ENCODE results near the gene GRPEL2.

The GRPEL2 gene, protein sequence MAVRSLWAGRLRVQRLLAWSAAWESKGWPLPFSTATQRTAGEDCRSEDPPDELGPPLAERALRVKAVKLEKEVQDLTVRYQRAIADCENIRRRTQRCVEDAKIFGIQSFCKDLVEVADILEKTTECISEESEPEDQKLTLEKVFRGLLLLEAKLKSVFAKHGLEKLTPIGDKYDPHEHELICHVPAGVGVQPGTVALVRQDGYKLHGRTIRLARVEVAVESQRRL

DNA sequence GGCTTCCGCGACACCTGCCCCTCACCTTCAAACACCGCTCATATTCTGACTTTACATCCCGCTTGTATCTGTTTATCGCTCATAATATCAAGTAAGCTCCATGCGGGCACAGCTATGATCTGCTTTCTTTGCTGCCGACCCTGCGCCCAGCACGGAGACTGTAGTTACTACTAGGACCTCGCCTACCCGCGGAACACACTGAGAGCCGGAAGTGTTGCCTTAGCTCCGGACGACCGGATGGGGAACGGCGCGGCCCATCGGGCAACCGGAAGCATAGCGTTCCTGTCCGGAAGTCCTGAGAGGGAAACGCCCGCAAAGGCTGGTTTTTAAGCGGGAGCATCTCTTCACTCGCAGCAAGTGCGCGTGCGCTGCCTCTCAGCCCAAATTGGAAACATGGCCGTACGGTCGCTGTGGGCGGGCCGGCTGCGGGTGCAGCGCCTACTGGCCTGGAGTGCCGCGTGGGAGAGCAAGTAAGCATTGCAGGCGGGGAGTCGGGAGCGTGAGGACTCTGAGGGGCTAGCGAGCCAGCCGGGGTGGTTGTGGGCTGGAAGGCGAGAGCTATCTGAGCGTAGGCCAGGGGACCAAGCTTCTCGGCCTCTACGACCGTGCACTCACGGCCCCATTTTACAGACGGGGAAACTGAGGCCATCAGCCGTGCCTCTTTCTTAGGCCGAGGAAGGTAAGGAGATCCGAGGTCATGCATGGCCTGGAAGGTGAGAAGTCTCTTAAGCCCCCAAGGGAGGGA is at the start of gene GRPEL2:
GRPEL2 (plus strand) TSS at position 353 of the 745 bp plus-strand sequence; CDS start at position 394, 41 bp downstream.
- peak; percentile 73 to 86 for DNase-seq (ENCODE audit: low read depth in 1 of 2, low spot score in 1 of 2)

- DNase-seq (ENCODE audit: low read depth in 1 of 2, low spot score in 1 of 2) = no peak
These were observed 47.8 kb upstream of the GRPEL2 start for GRCh38 chr5:149297340-149298025.

- no peak for DNase-seq (ENCODE audit: low read depth in 1 of 2, low spot score in 1 of 2)
These were observed 47.1 kb upstream of the GRPEL2 start for GRCh38 chr5:149298163-149298562.

GRCh38 chr5:149298842-149299404 is 46.4 kb upstream of the GRPEL2 start:
- no peak for DNase-seq (ENCODE audit: low read depth in 1 of 2, low spot score in 1 of 2)

DNA sequence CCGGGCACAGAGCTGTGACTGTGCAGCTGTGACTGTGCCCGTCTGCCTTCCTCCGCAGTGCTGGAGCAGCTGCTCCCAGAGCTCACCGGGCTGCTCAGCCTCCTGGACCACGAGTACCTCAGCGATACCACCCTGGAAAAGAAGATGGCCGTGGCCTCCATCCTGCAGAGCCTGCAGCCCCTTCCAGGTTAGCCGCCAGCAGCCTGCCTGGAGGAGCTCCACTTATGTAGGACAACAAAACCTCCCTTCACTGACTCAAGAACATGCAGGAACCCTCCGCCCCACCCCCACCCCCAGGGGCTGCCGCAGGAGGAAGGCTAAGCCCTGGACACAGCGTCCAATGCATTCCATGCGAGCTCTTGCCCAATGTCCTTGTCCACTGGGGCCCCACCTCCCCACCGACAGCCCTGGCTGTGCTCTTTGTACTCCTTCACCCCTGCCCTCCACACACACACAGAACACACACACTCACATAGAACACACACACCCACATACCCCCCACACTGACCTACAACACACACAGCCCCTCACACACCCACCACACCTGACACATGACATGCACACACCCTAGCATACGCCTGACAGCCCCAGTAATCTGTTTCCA is 45.7 kb upstream of the GRPEL2 start:
- DNase-seq (ENCODE audit: low read depth in 1 of 2, low spot score in 1 of 2) = no peak

GRCh38 chr5:149300441-149300840 is 44.9 kb upstream of the GRPEL2 start:
- DNase-seq (ENCODE audit: low read depth in 1 of 2, low spot score in 1 of 2) = no peak

- DNase-seq (ENCODE audit: low read depth in 1 of 2, low spot score in 1 of 2) = no peak
These were observed 44.1 kb upstream of the GRPEL2 start for GRCh38 chr5:149301049-149301743.

DNA sequence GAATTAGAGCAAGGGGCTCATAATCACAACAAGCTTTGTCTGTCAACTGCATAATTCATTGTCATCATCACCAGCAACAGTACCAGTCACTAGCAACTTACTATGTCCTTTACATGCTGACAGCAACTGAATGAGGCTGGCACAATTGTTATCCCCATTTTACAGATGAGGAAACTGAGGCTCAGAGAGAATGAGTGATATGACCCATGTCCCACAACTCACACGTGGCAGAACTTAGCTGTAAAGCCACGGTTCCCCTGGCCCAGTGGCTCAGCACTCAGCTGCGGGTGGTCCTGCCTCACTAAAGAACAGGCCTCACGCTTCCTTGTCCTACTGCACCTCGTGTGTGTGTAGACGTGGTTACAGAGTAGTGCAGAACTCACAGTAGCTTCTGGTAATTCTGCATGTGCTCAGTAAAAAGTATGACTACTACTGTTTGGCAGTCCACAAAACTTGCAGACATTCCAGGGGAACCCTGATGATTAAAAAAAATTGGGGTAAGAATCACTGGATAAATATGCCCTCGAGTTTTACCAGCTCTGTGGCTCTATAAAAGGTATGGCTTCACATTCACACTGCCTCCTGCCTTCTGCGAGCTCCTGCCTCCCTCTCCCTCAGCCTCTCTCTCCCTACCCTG is 43.4 kb upstream of the GRPEL2 start:
- no peak for DNase-seq (ENCODE audit: low read depth in 1 of 2, low spot score in 1 of 2)

- no peak for DNase-seq (ENCODE audit: low read depth in 1 of 2, low spot score in 1 of 2)
These were observed 42.7 kb upstream of the GRPEL2 start for GRCh38 chr5:149302641-149303040.

DNA sequence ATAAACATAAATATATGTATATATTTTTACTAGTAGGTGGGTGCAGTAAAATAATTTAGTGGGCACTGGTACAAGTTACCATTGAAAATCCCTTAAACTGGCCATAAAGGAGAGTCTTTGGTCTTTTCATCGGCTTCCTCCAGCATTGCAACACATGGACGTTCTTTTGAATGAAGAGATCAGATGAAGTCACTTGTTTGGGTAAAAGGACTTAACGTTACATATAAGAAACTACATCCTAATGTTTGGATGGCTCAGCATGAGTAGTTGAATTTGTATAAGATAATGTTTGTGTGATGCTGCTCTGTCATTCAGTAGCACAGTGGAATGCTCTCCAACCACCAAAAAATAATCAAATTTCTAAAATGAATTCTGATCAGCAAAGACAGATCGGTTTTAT is 42.1 kb upstream of the GRPEL2 start:
- no peak for DNase-seq (ENCODE audit: low read depth in 1 of 2, low spot score in 1 of 2)

DNA sequence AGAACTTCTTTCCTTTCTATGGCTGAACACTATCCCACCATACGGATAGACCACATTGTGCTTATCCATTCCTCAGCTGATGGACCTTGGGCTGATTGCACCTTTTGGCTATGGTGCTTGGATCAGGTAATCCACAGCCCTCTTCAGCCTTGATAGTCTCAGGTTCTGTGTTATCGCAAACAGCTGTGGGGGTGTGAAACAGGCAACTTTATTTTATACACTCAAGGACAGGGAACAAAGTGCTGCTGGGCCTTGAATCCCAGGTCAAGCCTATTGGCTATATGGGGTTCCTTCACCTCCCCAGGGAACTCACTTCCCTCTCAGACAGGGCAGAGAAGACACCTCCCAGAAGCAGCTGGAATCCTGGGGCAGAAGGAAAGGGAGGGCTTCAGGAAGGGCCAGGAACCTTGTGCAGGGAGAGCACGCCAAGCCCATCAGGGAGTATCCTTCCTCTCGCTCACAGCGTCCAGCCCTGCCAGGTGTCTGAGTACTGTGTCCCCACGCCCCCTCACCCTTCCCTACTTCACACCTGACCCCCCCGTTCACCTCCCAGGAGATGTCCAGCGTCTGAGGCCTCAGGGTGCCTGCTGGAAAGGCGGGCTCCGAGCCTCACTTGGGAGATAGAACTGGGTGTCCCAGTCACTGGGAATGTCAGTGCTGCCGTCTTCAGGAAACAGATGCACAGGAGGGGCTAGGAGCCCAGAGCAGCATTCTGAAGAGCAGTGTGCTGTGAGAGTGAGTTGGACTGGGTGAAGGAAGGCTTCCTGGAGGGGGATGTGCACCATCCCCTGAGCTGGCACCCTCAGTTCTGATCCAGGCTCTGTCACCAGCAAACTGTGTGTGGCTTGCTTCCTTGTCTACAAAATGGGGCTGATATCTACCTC is 40.9 kb upstream of the GRPEL2 start:
- DNase-seq (ENCODE audit: low read depth in 1 of 2, low spot score in 1 of 2) = no peak

GRCh38 chr5:149309354-149309753 is 35.9 kb upstream of the GRPEL2 start:
- no peak for DNase-seq (ENCODE audit: low read depth in 1 of 2, low spot score in 1 of 2)

DNA sequence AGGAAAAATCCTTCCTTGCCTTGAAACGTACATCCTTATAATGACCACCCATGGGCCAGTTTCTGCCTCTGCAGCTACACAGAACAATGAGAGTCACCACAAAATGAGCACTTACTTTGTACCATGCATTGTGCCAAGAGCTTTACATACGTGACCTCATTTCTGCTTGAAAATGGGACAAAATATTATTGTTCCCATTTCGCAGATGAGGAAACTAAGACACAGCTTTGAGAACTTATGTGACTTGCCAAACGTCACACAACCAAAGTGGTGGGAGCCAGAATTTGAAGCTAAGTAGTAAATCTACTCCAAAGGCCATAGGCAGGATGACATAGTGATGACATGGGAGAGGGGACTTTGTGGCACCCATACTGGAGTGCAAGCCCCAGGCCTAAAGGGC is 34.8 kb upstream of the GRPEL2 start:
- no peak for DNase-seq (ENCODE audit: low read depth in 1 of 2, low spot score in 1 of 2)

- DNase-seq (ENCODE audit: low read depth in 1 of 2, low spot score in 1 of 2) = no peak
These were observed 34.2 kb upstream of the GRPEL2 start for GRCh38 chr5:149310947-149311658.

DNA sequence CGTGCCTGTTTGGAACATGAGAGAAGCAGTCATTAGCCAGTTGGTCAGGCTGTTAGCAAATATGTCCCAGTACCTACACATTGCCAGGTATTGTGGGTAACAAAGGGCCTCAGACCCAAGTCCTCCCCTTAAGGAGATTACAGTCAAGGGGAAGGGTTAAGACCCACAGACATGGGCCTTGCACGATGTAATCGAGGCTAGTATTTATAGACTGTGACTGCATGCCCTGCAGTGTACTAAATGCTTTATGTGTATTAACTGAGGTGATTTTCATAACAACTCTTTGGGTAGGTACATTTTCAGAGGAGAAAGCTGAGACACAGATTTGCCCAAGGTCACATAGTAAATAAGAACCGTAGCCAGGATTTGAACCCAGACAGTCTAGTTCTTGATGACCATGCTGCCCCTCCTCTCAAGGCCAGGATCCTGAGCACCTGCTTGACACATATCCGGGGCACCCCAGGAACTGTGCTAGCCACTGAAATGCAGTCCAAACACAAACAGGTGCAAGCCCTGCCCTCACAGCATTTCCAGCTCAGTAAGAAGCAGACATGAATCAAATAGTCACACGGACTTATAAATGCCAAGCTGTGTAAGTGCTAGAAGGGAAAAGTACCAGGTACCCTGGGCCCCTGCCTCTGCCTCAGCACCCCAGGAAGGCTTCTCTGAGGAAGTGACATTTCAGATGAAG is 32.0 kb upstream of the GRPEL2 start:
- no peak for DNase-seq (ENCODE audit: low read depth in 1 of 2, low spot score in 1 of 2)

DNA sequence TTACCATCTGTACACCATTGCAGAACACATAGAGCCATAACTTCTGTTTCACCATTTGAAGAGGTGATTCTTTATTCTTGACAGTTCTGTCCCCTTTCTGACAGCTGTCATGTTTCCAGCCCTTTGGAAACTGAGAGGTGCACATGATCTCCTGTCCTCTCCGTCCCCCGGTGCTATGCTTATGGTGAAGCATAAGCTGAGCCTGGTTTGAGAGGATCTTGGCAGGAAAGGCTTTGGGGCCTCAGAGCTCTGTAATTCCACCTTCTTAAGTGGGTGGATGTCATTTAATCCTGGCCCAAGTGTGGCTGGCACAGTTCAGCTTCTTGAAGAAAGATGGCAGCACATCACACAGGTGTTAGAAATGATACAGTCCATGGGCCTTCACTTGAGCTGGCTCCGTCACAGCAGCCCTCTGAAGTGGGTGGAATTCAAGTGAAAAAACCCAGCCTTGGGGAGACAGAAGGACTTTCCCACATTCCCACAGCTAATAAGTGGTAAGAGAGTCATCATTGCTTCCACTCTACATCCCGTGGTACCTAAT is 30.7 kb upstream of the GRPEL2 start:
- DNase-seq (ENCODE audit: low read depth in 1 of 2, low spot score in 1 of 2) = no peak

GRCh38 chr5:149315753-149316152 is 29.5 kb upstream of the GRPEL2 start:
- no peak for DNase-seq (ENCODE audit: low read depth in 1 of 2, low spot score in 1 of 2)
